PFSK-1 (cell line): ENCODE data around the gene UNC45B.

Experiments used
- POLR2AphosphoS5 ChIP-seq: IDR thresholded peaks from 2 replicates; pipeline ENCODE4 v1.6.1; 2012; ENCODE audit warnings: low read depth, mild to moderate bottlenecking, control low read depth, low read length, moderate library complexity
- REST ChIP-seq, 2 experiments: IDR thresholded peaks; 2 replicates each; pipeline versions ENCODE4 v1.6.1 to v1.8.0; 2011 to 2012; ENCODE audit warnings: low read depth in 2 of 2, low read length in 2 of 2, control low read depth in 1 of 2, inconsistent platforms in 1 of 2, mild to moderate bottlenecking in 1 of 2, moderate library complexity in 1 of 2; ENCODE audit not compliant: insufficient read depth in 1 of 2

- TF ChIP-seq REST (IDR thresholded peaks at IDR 0.05; ENCODE audit: insufficient read depth in 1 of 2, low read depth in 2 of 2, low read length in 2 of 2) (no peak), POLR2AphosphoS5 (no peak; the same call in 1 of the 2 replicates)
These were observed 18.3 kb upstream of the UNC45B start for GRCh38 chr17:35129154-35129972.
